IMR-90 (cell line): ENCODE data around the gene ATP6AP1. TPM values are rescaled to one million over a fixed set of nuclear protein-coding genes. Genes with fewer than 3 reads are reported as not detected.

Source experiments
- ATAC-seq: fragments of 200-7000 bp; cut with Tn5 transposase; 2 replicates; pipeline ENCODE4 v1.9.1; 2020; ENCODE audit warnings: low read depth, mild to moderate bottlenecking, moderate library complexity
- BruUV-seq: library from RNA; stranded (reverse); fragments of 400-500 nt; replicated peaks from 2 replicates; lab custom pipeline; 2021; lab: Mats Ljungman, UMichigan
- CTCF ChIA-PET: fragments of 300-600 bp; formaldehyde crosslinking; extraction: SDS; loops from one replicate; lab custom pipeline; 2021; ENCODE audit warnings: antibody characterized with exemption; lab: Yijun Ruan, JAX
- POLR2A ChIA-PET: fragments of 300-600 bp; sonication (Branson Sonifier 250); formaldehyde crosslinking; loops from one replicate; lab custom pipeline; 2022; ENCODE audit warnings: antibody characterized with exemption; ENCODE audit not compliant: unreplicated experiment; lab: Charles Lee
- DNase-seq: peaks from one replicate; pipeline ENCODE4 v3.0.0; 2013
- H2AFZ ChIP-seq: replicated peaks from 2 replicates; pipeline ENCODE3; 2013; ENCODE audit warnings: low read length, mild to moderate bottlenecking; ENCODE audit not compliant: poor library complexity
- H2AK5ac ChIP-seq: 2 replicates; pipeline ENCODE4 v1.6.1; 2013; ENCODE audit warnings: low read depth, low read length, inconsistent platforms
- H2AK9ac ChIP-seq: replicated peaks from 2 replicates; pipeline ENCODE3; 2013; ENCODE audit warnings: mild to moderate bottlenecking, low read depth, low read length, moderate library complexity; ENCODE audit not compliant: poor library complexity
- H2BK120ac ChIP-seq: 2 replicates; pipeline ENCODE4 v1.6.1; 2013; ENCODE audit warnings: low read depth, low read length, inconsistent platforms
- H2BK15ac ChIP-seq: 3 replicates; pipeline ENCODE4 v1.6.1; 2013; ENCODE audit warnings: low read depth, low read length, inconsistent platforms
- H2BK20ac ChIP-seq: 2 replicates; pipeline ENCODE4 v1.6.1; 2013; ENCODE audit warnings: low read depth, mild to moderate bottlenecking, inconsistent platforms, low read length, moderate library complexity
- H2BK5ac ChIP-seq: 2 replicates; pipeline ENCODE4 v1.6.1; 2013; ENCODE audit warnings: mild to moderate bottlenecking, low read depth, low read length, inconsistent platforms; ENCODE audit not compliant: poor library complexity, severe bottlenecking
- H3K14ac ChIP-seq: replicated peaks from 2 replicates; pipeline ENCODE4 v1.6.1; 2013; ENCODE audit warnings: low read depth, low read length, inconsistent platforms
- H3K18ac ChIP-seq: 2 replicates; pipeline ENCODE4 v1.6.1; 2013; ENCODE audit warnings: low read depth, low read length, control low read depth
- H3K23ac ChIP-seq: 2 replicates; pipeline ENCODE4 v1.6.1; 2013; ENCODE audit warnings: low read depth, low read length, inconsistent platforms
- H3K27ac ChIP-seq: 2 replicates; pipeline ENCODE4 v1.5.1; 2013; ENCODE audit warnings: mild to moderate bottlenecking, control low read depth, low read length; ENCODE audit not compliant: insufficient read depth
- H3K27me3 ChIP-seq: 2 replicates; pipeline ENCODE4 v1.6.1; 2013; ENCODE audit warnings: low read length; ENCODE audit not compliant: control insufficient read depth, insufficient read depth
- H3K36me3 ChIP-seq: 2 replicates; pipeline ENCODE4 v1.6.1; 2013; ENCODE audit warnings: low read length, mixed read lengths; ENCODE audit not compliant: control insufficient read depth, insufficient read depth
- H3K4ac ChIP-seq: 2 replicates; pipeline ENCODE4 v1.6.1; 2013; ENCODE audit warnings: low read depth, low read length, inconsistent platforms
- H3K4me1 ChIP-seq: 2 replicates; pipeline ENCODE4 v1.6.1; 2013; ENCODE audit warnings: low read length, mixed read lengths; ENCODE audit not compliant: control insufficient read depth, insufficient read depth
- H3K4me2 ChIP-seq: 2 replicates; pipeline ENCODE4 v1.6.1; 2013; ENCODE audit warnings: low read depth, mild to moderate bottlenecking, control low read depth, low read length, moderate library complexity
- H3K4me3 ChIP-seq: 2 replicates; pipeline ENCODE4 v1.5.1; 2013; ENCODE audit warnings: low read depth, mild to moderate bottlenecking, control low read depth, low read length, moderate library complexity; ENCODE audit not compliant: insufficient read depth
- H3K56ac ChIP-seq: 2 replicates; pipeline ENCODE4 v1.6.1; 2013; ENCODE audit warnings: low read length, inconsistent platforms; ENCODE audit not compliant: insufficient read depth; ENCODE audit errors: extremely low read depth
- H3K79me1 ChIP-seq, 2 experiments: 2 replicates each; pipeline ENCODE4 v1.6.1; 2013; ENCODE audit warnings: low read length in 2 of 2, inconsistent platforms in 1 of 2, low read depth in 1 of 2
- H3K9ac ChIP-seq: 2 replicates; pipeline ENCODE4 v1.6.1; 2013; ENCODE audit warnings: low read depth, low read length, control low read depth
- H3K9me1 ChIP-seq: 2 replicates; pipeline ENCODE4 v1.6.1; 2013; ENCODE audit warnings: low read length, inconsistent platforms; ENCODE audit not compliant: insufficient read depth
- H3K9me3 ChIP-seq: 2 replicates; pipeline ENCODE4 v1.6.1; 2013; ENCODE audit warnings: low read length; ENCODE audit not compliant: control insufficient read depth, insufficient read depth
- H4K20me1 ChIP-seq: 2 replicates; pipeline ENCODE4 v1.6.1; 2013; ENCODE audit warnings: low read length, inconsistent platforms; ENCODE audit not compliant: insufficient read depth
- H4K5ac ChIP-seq: 2 replicates; pipeline ENCODE4 v1.6.1; 2013; ENCODE audit warnings: mild to moderate bottlenecking, low read depth, low read length, control low read depth
- H4K8ac ChIP-seq, 2 experiments: 2 replicates each; pipeline ENCODE4 v1.6.1; 2013; ENCODE audit warnings: low read depth in 2 of 2, low read length in 2 of 2, control low read depth in 1 of 2, inconsistent platforms in 1 of 2
- H4K91ac ChIP-seq: 2 replicates; pipeline ENCODE4 v1.6.1; 2013; ENCODE audit warnings: low read depth, low read length, inconsistent platforms; ENCODE audit not compliant: insufficient read depth
- BHLHE40 ChIP-seq: fragments of 150-350 bp; IDR thresholded peaks from 2 replicates; pipeline ENCODE4 v1.6.1; 2016; ENCODE audit warnings: mild to moderate bottlenecking, low read depth, low read length
- CEBPB ChIP-seq: IDR thresholded peaks from 2 replicates; pipeline ENCODE4 v1.6.1; 2012; ENCODE audit warnings: low read depth, low read length, improper control_type of control experiment
- CHD1 ChIP-seq: IDR thresholded peaks from 2 replicates; pipeline ENCODE4 v1.6.1; 2012; ENCODE audit warnings: low read depth, low read length, improper control_type of control experiment
- CTCF ChIP-seq: conservative IDR thresholded peaks from 2 replicates; pipeline ENCODE4 v1.5.1; 2012; ENCODE audit warnings: mild to moderate bottlenecking, low read depth, low read length, improper control_type of control experiment
- ELK1 ChIP-seq: fragments of 150-350 bp; IDR thresholded peaks from 2 replicates; pipeline ENCODE4 v1.6.1; 2016; ENCODE audit warnings: low read depth, mild to moderate bottlenecking, low read length, moderate library complexity, borderline replicate concordance
- FOS ChIP-seq: fragments of 150-350 bp; IDR thresholded peaks from 2 replicates; pipeline ENCODE4 v1.6.1; 2016; ENCODE audit warnings: low read depth, low read length
- MAFK ChIP-seq: IDR thresholded peaks from 2 replicates; pipeline ENCODE4 v1.6.1; 2012; ENCODE audit warnings: low read depth, low read length, improper control_type of control experiment
- MAZ ChIP-seq: IDR thresholded peaks from 2 replicates; pipeline ENCODE4 v1.6.1; 2012; ENCODE audit warnings: low read depth, mild to moderate bottlenecking, low read length, improper control_type of control experiment, moderate library complexity, borderline replicate concordance
- MXI1 ChIP-seq: IDR thresholded peaks from 2 replicates; pipeline ENCODE4 v1.6.1; 2012; ENCODE audit warnings: low read depth, mild to moderate bottlenecking, low read length, moderate library complexity, borderline replicate concordance
- NFE2L2 ChIP-seq: fragments of 150-350 bp; IDR thresholded peaks from 2 replicates; pipeline ENCODE4 v1.6.1; 2016; ENCODE audit warnings: low read depth, mild to moderate bottlenecking, low read length
- POLR2A ChIP-seq: IDR thresholded peaks from 2 replicates; pipeline ENCODE4 v1.6.1; 2012; ENCODE audit warnings: mild to moderate bottlenecking, low read depth, low read length
- RAD21 ChIP-seq: IDR thresholded peaks from 2 replicates; pipeline ENCODE4 v1.6.1; 2012; ENCODE audit warnings: low read length, improper control_type of control experiment
- RCOR1 ChIP-seq: IDR thresholded peaks from 2 replicates; pipeline ENCODE4 v1.6.1; 2012; ENCODE audit warnings: mild to moderate bottlenecking, low read length, improper control_type of control experiment; ENCODE audit not compliant: insufficient replicate concordance
- RFX5 ChIP-seq: IDR thresholded peaks from 2 replicates; pipeline ENCODE4 v1.8.0; 2012; ENCODE audit warnings: low read depth, mild to moderate bottlenecking, low read length, moderate library complexity
- SMC3 ChIP-seq: fragments of 150-350 bp; IDR thresholded peaks from 2 replicates; pipeline ENCODE4 v1.6.1; 2016; ENCODE audit warnings: low read depth, mild to moderate bottlenecking, antibody characterized with exemption, low read length, moderate library complexity
- USF2 ChIP-seq: fragments of 150-350 bp; IDR thresholded peaks from 2 replicates; pipeline ENCODE4 v1.6.1; 2017; ENCODE audit warnings: mild to moderate bottlenecking, antibody characterized with exemption, low read length, low read depth
- WGBS, 2 experiments: methylation state at CpG; one replicate each; pipeline versions ENCODE4 v1.1.5 to v1.1.7; 2013; ENCODE audit warnings: missing lambda C conversion rate in 2 of 2; ENCODE audit not compliant: insufficient read length in 1 of 2; ENCODE audit errors: extremely low coverage in 2 of 2; 5-methylcytosine and 5-hydroxymethylcytosine counted together
- dilution Hi-C: fragments of 300-500 bp; cut with HindIII; formaldehyde crosslinking; loops from one replicate; pipeline ENCODE4 v1.14.3; 2018; ENCODE audit warnings: low sequenced_read_pairs; ENCODE audit not compliant: unreplicated experiment
- in situ Hi-C: fragments of 300-500 bp; cut with MboI; formaldehyde crosslinking; loops from 3 replicates; pipeline ENCODE4 v1.14.3; 2019; ENCODE audit warnings: low sequenced_read_pairs, inconsistent platforms, mixed read lengths
- intact Hi-C: fragments of 100-400 bp; cut with micrococcal nuclease; formaldehyde crosslinking; loops from 2 replicates; pipeline ENCODE4 v1.10.0; 2022
- polyA plus RNA-seq, 3 experiments: library from polyadenylated mRNA; depleted of rRNA; stranded (reverse); fragments of >200 nt; gene quantifications; 2 replicates each; pipeline ENCODE4 v1.2.3, GENCODE V29; 2012; ENCODE audit warnings: low replicate concordance in 1 of 3
- total RNA-seq: library from RNA; depleted of rRNA; stranded (reverse); fragments of >200 nt; gene quantifications from 2 replicates; pipeline ENCODE4 v1.2.3, GENCODE V29; 2012

Gene ATP6AP1
- total and polyA plus RNA-seq, 2 of the 4 experiments (the other 2 are of a cell fraction) = 13.8 to 96.7 TPM

GRCh38 chrX:154439841-154440240, 11.4 kb downstream of the ATP6AP1 start:
- H3K9me3 ChIP-seq = no peaks in the 10 kb centered on the region; the same call in 1 of the 2 replicates
- POLR2A ChIA-PET = no interaction called here
- intact Hi-C loops = no loop called here
- no TSS peak for BruUV-seq
- no peak overlapping the region for H4K91ac ChIP-seq
- WGBS, 2 experiments = 92% methylated on average over 6 of the region's 18 CpGs; no CpG with 5 or more reads in 1 of the 2 experiments
- CTCF ChIA-PET = no interaction called here
- H3K79me1 ChIP-seq = peaks cover 0 to 17% of the 10 kb centered on the region in 2 experiments; a peak in 1 of 4 replicates
- no peak overlapping the region for H3K18ac ChIP-seq
- no peak overlapping the region for H2AK9ac ChIP-seq
- H4K5ac ChIP-seq = no peak overlapping the region
- in situ Hi-C loops = no loop called here
- TF ChIP-seq MAFK = no peak
- TF ChIP-seq RCOR1 = no peak
- no peak for TF ChIP-seq RFX5
- no peak for TF ChIP-seq MAZ
- TF ChIP-seq NFE2L2 = no peak
- no peak for TF ChIP-seq SMC3
- no peak for TF ChIP-seq RAD21
- no peak for TF ChIP-seq BHLHE40
- no peak for TF ChIP-seq ELK1
- TF ChIP-seq FOS = no peak
- TF ChIP-seq CHD1 = no peak
- TF ChIP-seq POLR2A = no peak
- TF ChIP-seq CTCF = no peak
- TF ChIP-seq MXI1 = no peak
- no peak for TF ChIP-seq CEBPB
- TF ChIP-seq USF2 = no peak
- dilution Hi-C loops = no loop called here
- no peak overlapping the region for H2AK5ac ChIP-seq
- no peak overlapping the region for H3K27ac ChIP-seq
- peaks cover 6% of the 10 kb centered on the region for H3K4me1 ChIP-seq
- no peak overlapping the region for H2BK5ac ChIP-seq
- H3K9ac ChIP-seq = no peak overlapping the region
- H3K56ac ChIP-seq = no peak overlapping the region
- peaks cover 14% of the 10 kb centered on the region for H4K20me1 ChIP-seq
- no peaks in the 10 kb centered on the region for H3K9me1 ChIP-seq
- no peak overlapping the region for H3K4ac ChIP-seq
- H3K4me2 ChIP-seq = no peak overlapping the region
- no peak for DNase-seq
- H2AFZ ChIP-seq = no peak overlapping the region
- H2BK120ac ChIP-seq = no peak overlapping the region
- peaks cover 42% of the 10 kb centered on the region for H3K36me3 ChIP-seq
- H3K27me3 ChIP-seq = no peaks in the 10 kb centered on the region
- H3K14ac ChIP-seq = no peak overlapping the region
- H2BK20ac ChIP-seq = no peak overlapping the region
- H2BK15ac ChIP-seq = no peak overlapping the region
- no peak overlapping the region for H3K23ac ChIP-seq
- H3K4me3 ChIP-seq = no peak overlapping the region
- ATAC-seq = no peak
- no peak overlapping the region for H4K8ac ChIP-seq
